Mucosa of stomach (tissue), 1 donor: ENCODE measurements around the gene PTPN3.

Source experiments
- H3K27me3 ChIP-seq: one replicate; pipeline ENCODE4 v1.7.0; 2013; ENCODE audit warnings: mild to moderate bottlenecking, low read length; ENCODE audit not compliant: control insufficient read depth, insufficient read depth
- H3K36me3 ChIP-seq: one replicate; pipeline ENCODE4 v1.7.0; 2013; ENCODE audit warnings: low read length; ENCODE audit not compliant: control insufficient read depth, insufficient read depth
- H3K4me1 ChIP-seq: one replicate; pipeline ENCODE4 v1.7.0; 2013; ENCODE audit warnings: mild to moderate bottlenecking, low read length; ENCODE audit not compliant: control insufficient read depth, insufficient read depth
- H3K4me3 ChIP-seq: one replicate; pipeline ENCODE4 v1.7.0; 2013; ENCODE audit warnings: low read length
- H3K9ac ChIP-seq: one replicate; pipeline ENCODE4 v1.7.0; 2013; ENCODE audit warnings: mild to moderate bottlenecking, low read length, moderate library complexity
- H3K9me3 ChIP-seq: one replicate; pipeline ENCODE4 v1.7.0; 2013; ENCODE audit warnings: mild to moderate bottlenecking, low read length, moderate library complexity; ENCODE audit not compliant: control insufficient read depth
- donor health status: Pancreatic carcinoma.

Gene PTPN3

GRCh38 chr9:109442716-109443115 lies 55.4 kb downstream of the PTPN3 start:
- no peak overlapping the region for H3K4me3 ChIP-seq
- no peaks in the 10 kb centered on the region for H3K27me3 ChIP-seq
- no peak overlapping the region for H3K9ac ChIP-seq
- H3K36me3 ChIP-seq = no peaks in the 10 kb centered on the region
- no peaks in the 10 kb centered on the region for H3K9me3 ChIP-seq
- H3K4me1 ChIP-seq = peaks cover 6% of the 10 kb centered on the region

- Histone ChIP-seq H3K4me1 (peaks cover 6% of the 10 kb centered on the region), H3K27me3 (no peaks in the 10 kb centered on the region), H3K36me3 (no peaks in the 10 kb centered on the region), H3K9me3 (no peaks in the 10 kb centered on the region), H3K4me3 (no peak overlapping the region), H3K9ac (no peak overlapping the region)
Measured at GRCh38 chr9:109441296-109441695, 56.8 kb downstream of the PTPN3 start.

- H3K9ac ChIP-seq = no peak overlapping the region
Measured at GRCh38 chr9:109440797-109441287, 57.3 kb downstream of the PTPN3 start.

GRCh38 chr9:109440117-109440515 lies 58.0 kb downstream of the PTPN3 start:
- Histone ChIP-seq H3K27me3 (no peaks in the 10 kb centered on the region), H3K9me3 (no peaks in the 10 kb centered on the region), H3K36me3 (no peaks in the 10 kb centered on the region), H3K4me3 (no peak overlapping the region), H3K9ac (no peak overlapping the region), H3K4me1 (peaks cover 6% of the 10 kb centered on the region)

More at GRCh38 chr9:109440797-109441287, 57.3 kb downstream of the PTPN3 start:
- Histone ChIP-seq H3K9me3 (no peaks in the 10 kb centered on the region), H3K27me3 (no peaks in the 10 kb centered on the region), H3K4me1 (peaks cover 6% of the 10 kb centered on the region), H3K4me3 (no peak overlapping the region), H3K36me3 (no peaks in the 10 kb centered on the region)

- H3K36me3 ChIP-seq = no peaks in the 10 kb centered on the region
- H3K4me1 ChIP-seq = peaks cover 6% of the 10 kb centered on the region
- H3K9me3 ChIP-seq = no peaks in the 10 kb centered on the region
- no peak overlapping the region for H3K4me3 ChIP-seq
- no peak overlapping the region for H3K9ac ChIP-seq
- no peaks in the 10 kb centered on the region for H3K27me3 ChIP-seq
Measured at GRCh38 chr9:109439378-109440116, 58.6 kb downstream of the PTPN3 start.

- Histone ChIP-seq H3K9me3 (no peaks in the 10 kb centered on the region), H3K4me1 (peaks cover 6% of the 10 kb centered on the region), H3K4me3 (no peak overlapping the region), H3K9ac (no peak overlapping the region), H3K27me3 (no peaks in the 10 kb centered on the region), H3K36me3 (no peaks in the 10 kb centered on the region)
Measured at GRCh38 chr9:109437286-109437685, 60.8 kb downstream of the PTPN3 start.

- H3K4me3 ChIP-seq = no peak overlapping the region
- H3K36me3 ChIP-seq = no peaks in the 10 kb centered on the region
- H3K4me1 ChIP-seq = peaks cover 4% of the 10 kb centered on the region
- H3K27me3 ChIP-seq = no peaks in the 10 kb centered on the region
- no peaks in the 10 kb centered on the region for H3K9me3 ChIP-seq
- no peak overlapping the region for H3K9ac ChIP-seq
Measured at GRCh38 chr9:109436071-109436470, 62.0 kb downstream of the PTPN3 start.

GRCh38 chr9:109433476-109433875 lies 64.6 kb downstream of the PTPN3 start:
- Histone ChIP-seq H3K9ac (no peak overlapping the region), H3K4me3 (no peak overlapping the region), H3K9me3 (no peaks in the 10 kb centered on the region), H3K4me1 (no peaks in the 10 kb centered on the region), H3K27me3 (no peaks in the 10 kb centered on the region), H3K36me3 (no peaks in the 10 kb centered on the region)

- Histone ChIP-seq H3K27me3 (no peaks in the 10 kb centered on the region), H3K4me1 (no peaks in the 10 kb centered on the region), H3K4me3 (no peak overlapping the region), H3K9ac (no peak overlapping the region), H3K9me3 (no peaks in the 10 kb centered on the region), H3K36me3 (peaks cover 7% of the 10 kb centered on the region)
Measured at GRCh38 chr9:109430231-109430630, 67.9 kb downstream of the PTPN3 start.

GRCh38 chr9:109428854-109429253 lies 69.3 kb downstream of the PTPN3 start:
- no peak overlapping the region for H3K9ac ChIP-seq
- no peaks in the 10 kb centered on the region for H3K9me3 ChIP-seq
- H3K36me3 ChIP-seq = peaks cover 7% of the 10 kb centered on the region
- H3K4me1 ChIP-seq = no peaks in the 10 kb centered on the region
- H3K4me3 ChIP-seq = no peak overlapping the region
- no peaks in the 10 kb centered on the region for H3K27me3 ChIP-seq

GRCh38 chr9:109427886-109428285 lies 70.2 kb downstream of the PTPN3 start:
- H3K27me3 ChIP-seq = no peaks in the 10 kb centered on the region
- no peaks in the 10 kb centered on the region for H3K9me3 ChIP-seq
- H3K4me3 ChIP-seq = no peak overlapping the region
- no peaks in the 10 kb centered on the region for H3K4me1 ChIP-seq
- H3K9ac ChIP-seq = no peak overlapping the region
- H3K36me3 ChIP-seq = peaks cover 7% of the 10 kb centered on the region

GRCh38 chr9:109426626-109427402 lies 71.3 kb downstream of the PTPN3 start:
- no peak overlapping the region for H3K4me3 ChIP-seq
- H3K27me3 ChIP-seq = no peaks in the 10 kb centered on the region
- no peaks in the 10 kb centered on the region for H3K9me3 ChIP-seq
- H3K36me3 ChIP-seq = peaks cover 7% of the 10 kb centered on the region
- H3K9ac ChIP-seq = no peak overlapping the region
- no peaks in the 10 kb centered on the region for H3K4me1 ChIP-seq
